Rectal smooth muscle tissue (tissue), 1 donor: ENCODE measurements around the gene CTNNA3.

Experiments used
- H3K27ac ChIP-seq: one replicate; pipeline ENCODE4 v1.7.0; 2013; ENCODE audit warnings: low read depth, low read length, inconsistent platforms
- H3K27me3 ChIP-seq: one replicate; pipeline ENCODE4 v1.7.0; 2013; ENCODE audit warnings: low read length; ENCODE audit not compliant: control insufficient read depth, insufficient read depth
- H3K36me3 ChIP-seq: one replicate; pipeline ENCODE4 v1.7.0; 2013; ENCODE audit warnings: low read length; ENCODE audit not compliant: control insufficient read depth, insufficient read depth
- H3K4me1 ChIP-seq: one replicate; pipeline ENCODE4 v1.7.0; 2013; ENCODE audit warnings: low read length; ENCODE audit not compliant: control insufficient read depth, insufficient read depth
- H3K4me3 ChIP-seq: one replicate; pipeline ENCODE4 v1.7.0; 2013; ENCODE audit warnings: low read length
- H3K9ac ChIP-seq: one replicate; pipeline ENCODE4 v1.7.0; 2013; ENCODE audit warnings: low read length

CTNNA3 gene

DNA sequence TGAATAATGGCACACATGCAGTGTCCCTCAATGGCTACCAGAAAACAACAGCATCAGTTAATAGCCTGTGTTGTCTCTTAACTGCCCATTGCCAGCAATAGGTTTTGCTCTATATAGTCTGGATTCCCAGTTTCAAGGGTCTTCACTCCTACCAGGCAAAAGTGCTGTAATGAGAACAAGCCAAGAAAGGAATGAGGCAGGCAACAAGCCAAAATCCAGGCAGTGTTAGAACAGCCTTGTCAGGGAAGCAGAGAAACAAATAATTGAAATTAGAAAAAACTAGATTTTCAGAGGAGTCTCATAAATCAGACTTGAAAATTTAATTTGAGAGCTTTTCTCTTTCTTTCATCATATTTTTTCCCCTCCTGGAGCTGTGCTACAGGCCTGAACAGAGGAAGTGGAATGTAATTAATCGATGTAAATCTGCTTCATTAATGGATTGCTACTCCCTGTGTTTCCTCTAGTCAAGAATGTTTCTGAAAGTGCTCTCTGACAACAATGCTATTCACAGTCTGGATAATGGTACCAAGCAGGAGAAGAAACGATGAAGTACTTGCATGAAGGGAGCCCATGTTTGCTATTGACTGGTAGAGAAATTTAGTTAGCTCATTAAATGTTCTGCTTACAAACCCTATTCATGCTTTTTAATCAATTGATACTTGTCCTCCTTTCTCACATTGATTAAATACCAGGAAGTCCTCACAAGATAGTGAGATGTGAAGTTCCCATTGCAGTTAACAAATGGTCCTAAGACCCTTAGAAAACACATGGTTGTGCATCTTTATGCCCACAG, 972.2 kb downstream of the CTNNA3 start:
- Histone ChIP-seq H3K27me3 (no peaks in the 10 kb centered on the region), H3K9ac (no peak overlapping the region), H3K36me3 (no peaks in the 10 kb centered on the region), H3K4me3 (no peak overlapping the region), H3K27ac (no peak overlapping the region), H3K4me1 (no peaks in the 10 kb centered on the region)

DNA sequence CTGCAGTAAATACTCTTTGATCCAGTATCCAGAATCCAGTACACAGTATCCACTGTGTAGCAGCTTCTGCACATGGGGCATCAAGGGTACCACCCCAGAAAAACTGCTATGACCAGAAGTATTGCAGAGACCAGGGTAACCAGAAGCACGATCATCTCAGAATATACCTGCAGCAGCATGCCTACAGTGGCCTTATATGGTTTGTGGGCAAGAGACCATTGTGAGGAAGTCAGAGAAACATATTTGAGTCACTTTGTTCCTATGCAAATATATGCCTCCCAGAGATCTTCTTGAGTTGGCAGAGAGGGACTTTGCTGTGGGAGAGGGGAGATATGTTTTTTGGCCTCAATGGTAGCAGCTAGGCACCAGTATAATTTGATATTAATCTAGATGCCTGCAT, 976.5 kb downstream of the CTNNA3 start:
- H3K4me3 ChIP-seq, result no peak overlapping the region
- no peaks in the 10 kb centered on the region for H3K4me1 ChIP-seq
- no peak overlapping the region for H3K27ac ChIP-seq
- no peaks in the 10 kb centered on the region for H3K27me3 ChIP-seq
- H3K36me3 ChIP-seq, result no peaks in the 10 kb centered on the region
- H3K9ac ChIP-seq, result no peak overlapping the region

DNA sequence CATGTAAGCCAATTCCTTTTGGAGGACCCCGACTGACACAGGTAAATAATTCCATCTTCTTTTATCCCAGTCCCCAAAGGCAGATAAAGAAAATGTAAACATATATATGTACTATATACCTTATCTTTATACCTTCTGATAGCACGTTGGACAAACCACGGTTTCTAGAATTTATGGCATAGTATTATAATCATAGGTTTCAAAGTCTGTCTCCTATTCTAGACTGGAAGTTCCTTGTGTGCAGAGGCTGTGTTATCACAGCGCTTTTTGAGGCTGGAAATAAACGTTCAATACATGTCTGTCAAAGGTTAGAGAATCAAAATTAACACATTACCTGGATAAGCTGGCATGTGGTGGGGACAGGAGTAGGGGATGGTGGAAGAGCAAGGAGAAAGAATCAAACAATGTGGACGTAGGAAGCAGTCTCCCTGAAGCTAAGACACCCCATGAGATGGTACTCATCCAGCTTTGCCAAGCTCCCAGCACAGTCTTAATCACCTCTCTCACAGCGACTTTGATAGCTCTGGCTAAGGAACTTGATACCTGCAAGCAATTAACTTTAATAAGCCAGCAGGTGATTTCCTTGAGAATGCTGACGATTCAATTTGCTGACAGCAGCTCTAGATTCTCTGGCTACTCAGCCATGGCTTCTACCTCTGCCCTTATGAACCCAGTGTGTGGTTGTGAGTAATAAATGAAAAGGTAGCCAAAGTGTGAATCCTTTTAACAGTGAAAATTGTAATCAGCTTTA, 978.6 kb downstream of the CTNNA3 start:
- no peak overlapping the region for H3K9ac ChIP-seq
- no peaks in the 10 kb centered on the region for H3K4me1 ChIP-seq
- no peaks in the 10 kb centered on the region for H3K36me3 ChIP-seq
- no peak overlapping the region for H3K27ac ChIP-seq
- H3K4me3 ChIP-seq, result no peak overlapping the region
- no peaks in the 10 kb centered on the region for H3K27me3 ChIP-seq

DNA sequence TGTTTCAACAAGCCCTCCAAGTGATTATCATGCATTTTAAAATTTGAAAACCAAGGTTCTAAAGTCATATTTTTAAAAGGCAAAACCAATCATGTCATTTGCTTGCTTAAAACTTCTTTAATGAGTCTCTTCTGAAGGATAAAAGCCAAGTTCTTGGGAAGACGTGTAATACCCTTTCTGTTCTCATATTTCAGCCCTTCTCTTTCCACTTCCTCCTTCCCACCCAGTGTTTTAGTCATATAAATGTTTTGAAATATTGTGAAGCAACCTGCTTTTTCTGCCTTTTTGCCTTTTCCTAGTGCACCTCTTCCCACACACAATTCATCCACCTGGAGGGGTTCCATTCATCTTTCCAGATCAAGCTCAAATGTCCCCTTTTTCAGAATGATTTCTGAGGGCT, 981.3 kb downstream of the CTNNA3 start:
- Histone ChIP-seq H3K36me3 (no peaks in the 10 kb centered on the region), H3K9ac (no peak overlapping the region), H3K4me3 (no peak overlapping the region), H3K27me3 (no peaks in the 10 kb centered on the region), H3K4me1 (no peaks in the 10 kb centered on the region), H3K27ac (no peak overlapping the region)

DNA sequence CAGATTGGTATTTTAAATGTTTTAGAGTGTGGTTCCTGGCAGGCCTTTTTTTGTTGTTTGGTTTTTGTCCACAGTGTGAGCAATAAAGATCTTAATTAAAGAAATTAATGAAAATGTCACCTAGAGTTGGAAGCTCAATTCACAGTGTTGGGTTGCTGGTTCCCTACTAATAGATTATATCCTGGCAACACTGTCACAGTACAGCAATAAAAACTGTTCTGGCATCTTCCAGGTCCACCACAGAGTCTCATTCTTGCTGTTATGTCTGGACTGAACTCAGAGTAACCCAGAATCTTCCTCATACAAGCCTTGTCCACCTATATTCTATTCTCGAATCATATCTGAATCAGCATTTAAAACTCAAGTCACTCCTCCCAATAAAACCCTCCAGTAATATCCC, 982.6 kb downstream of the CTNNA3 start:
- H3K4me3 ChIP-seq, result no peak overlapping the region
- no peaks in the 10 kb centered on the region for H3K27me3 ChIP-seq
- no peak overlapping the region for H3K27ac ChIP-seq
- no peaks in the 10 kb centered on the region for H3K4me1 ChIP-seq
- H3K9ac ChIP-seq, result no peak overlapping the region
- H3K36me3 ChIP-seq, result no peaks in the 10 kb centered on the region

DNA sequence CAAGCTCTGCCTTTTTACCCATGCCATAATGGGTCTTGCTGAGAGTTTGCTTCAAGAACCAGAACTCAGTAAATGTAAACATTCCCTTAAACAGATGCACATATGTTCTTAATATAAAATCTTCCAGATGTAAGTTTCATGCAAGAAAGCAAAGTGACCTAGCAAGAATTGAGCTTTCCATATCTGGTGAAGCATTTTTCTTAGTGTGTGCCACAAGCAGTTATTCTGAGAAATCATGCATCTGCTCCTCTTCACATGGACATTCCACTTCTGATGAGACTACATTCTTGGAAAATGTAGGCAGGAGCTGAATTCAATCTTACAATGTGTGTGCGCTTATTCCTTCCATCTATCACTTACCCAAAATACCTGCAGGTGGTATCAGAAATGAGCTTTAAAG, 997.9 kb downstream of the CTNNA3 start:
- Histone ChIP-seq H3K4me3 (no peak overlapping the region), H3K27me3 (no peaks in the 10 kb centered on the region), H3K9ac (no peak overlapping the region), H3K27ac (no peak overlapping the region), H3K36me3 (no peaks in the 10 kb centered on the region), H3K4me1 (no peaks in the 10 kb centered on the region)

DNA sequence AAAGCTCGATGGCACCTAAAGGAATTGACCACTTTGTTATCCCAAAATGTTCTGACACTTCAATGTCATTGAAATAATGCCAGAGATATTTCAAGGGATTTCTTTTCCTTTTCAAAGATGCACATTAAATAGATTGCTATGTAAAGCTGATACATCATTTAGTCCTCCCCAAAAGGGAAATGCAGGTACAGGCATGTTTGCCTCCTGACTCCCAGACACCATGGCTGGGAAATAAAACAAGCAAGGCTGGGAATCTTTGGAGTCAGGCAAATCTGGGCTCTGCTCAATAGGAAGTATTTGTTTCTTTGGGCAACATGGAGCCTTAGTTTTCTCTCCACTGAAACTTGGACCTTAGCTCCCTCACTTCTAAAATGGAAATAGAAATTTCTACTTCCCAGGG, 1000.9 kb downstream of the CTNNA3 start:
- Histone ChIP-seq H3K4me3 (no peak overlapping the region), H3K4me1 (no peaks in the 10 kb centered on the region), H3K27ac (no peak overlapping the region), H3K36me3 (no peaks in the 10 kb centered on the region), H3K9ac (no peak overlapping the region), H3K27me3 (no peaks in the 10 kb centered on the region)

DNA sequence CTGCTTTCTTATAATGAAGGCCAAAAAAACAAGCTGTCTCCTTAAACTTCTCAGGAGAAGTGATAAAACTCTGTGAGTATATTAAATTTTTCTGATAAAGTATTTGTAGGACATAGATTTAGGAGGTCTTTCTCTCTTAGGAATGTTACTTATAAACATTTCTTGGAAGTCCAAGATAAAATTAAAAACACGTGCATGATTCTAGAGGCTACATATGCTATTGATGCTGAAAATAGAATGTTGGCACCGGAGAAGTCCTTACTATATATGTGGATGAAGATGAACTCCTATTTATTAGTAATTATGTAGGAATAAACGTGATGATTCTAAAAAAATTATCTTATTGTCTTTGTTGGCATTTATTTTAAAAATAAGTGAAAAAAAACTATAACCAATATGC, 1011.4 kb downstream of the CTNNA3 start:
- no peaks in the 10 kb centered on the region for H3K4me1 ChIP-seq
- H3K4me3 ChIP-seq, result no peak overlapping the region
- no peak overlapping the region for H3K27ac ChIP-seq
- no peaks in the 10 kb centered on the region for H3K36me3 ChIP-seq
- no peaks in the 10 kb centered on the region for H3K27me3 ChIP-seq
- no peak overlapping the region for H3K9ac ChIP-seq

DNA sequence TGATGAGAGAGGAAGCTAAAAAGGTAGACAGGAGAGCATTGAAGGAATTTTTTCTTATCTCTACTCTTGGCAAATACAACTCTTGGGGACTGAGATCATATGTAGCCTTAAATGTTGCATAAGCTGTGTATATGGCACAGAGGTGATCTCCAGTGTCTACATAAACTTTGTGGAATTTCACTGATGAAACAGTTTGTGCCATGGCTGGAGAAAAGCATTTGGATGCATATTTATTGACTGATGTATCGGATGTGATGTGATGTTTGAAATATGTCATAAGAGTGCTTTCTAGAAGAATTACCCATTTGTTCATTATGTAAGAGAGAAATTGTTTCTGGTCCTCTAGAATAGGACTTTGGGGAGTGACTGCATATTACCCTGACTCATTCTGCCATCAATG, 1015.1 kb downstream of the CTNNA3 start:
- Histone ChIP-seq H3K27me3 (no peaks in the 10 kb centered on the region), H3K9ac (no peak overlapping the region), H3K27ac (no peak overlapping the region)

DNA sequence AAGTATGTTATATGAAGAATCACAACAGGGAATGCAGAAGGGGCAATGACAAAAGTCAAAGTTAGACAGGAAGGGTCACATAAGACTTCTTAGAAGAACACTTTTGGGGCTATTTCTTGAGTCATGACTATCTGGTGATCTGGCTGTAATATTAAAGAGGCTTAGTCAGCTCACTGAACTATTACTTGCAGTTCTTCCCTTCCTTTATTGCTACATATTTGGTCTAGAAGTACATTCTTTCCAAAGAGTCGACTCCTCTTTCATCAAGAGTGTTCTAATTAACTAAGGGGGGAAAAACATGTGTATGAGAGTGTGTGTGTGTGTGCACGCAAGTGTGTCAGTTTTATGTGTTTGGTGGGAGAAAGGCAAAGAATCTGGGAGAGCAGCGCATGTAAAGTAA, 1017.5 kb downstream of the CTNNA3 start:
- H3K4me1 ChIP-seq, result no peaks in the 10 kb centered on the region
- no peak overlapping the region for H3K4me3 ChIP-seq
- H3K27ac ChIP-seq, result no peak overlapping the region
- H3K36me3 ChIP-seq, result no peaks in the 10 kb centered on the region
- H3K27me3 ChIP-seq, result no peaks in the 10 kb centered on the region
- H3K9ac ChIP-seq, result no peak overlapping the region

More for the DNA sequence above, 1015.1 kb downstream of the CTNNA3 start:
- no peak overlapping the region for H3K4me3 ChIP-seq
- H3K4me1 ChIP-seq, result no peaks in the 10 kb centered on the region
- H3K36me3 ChIP-seq, result no peaks in the 10 kb centered on the region

DNA sequence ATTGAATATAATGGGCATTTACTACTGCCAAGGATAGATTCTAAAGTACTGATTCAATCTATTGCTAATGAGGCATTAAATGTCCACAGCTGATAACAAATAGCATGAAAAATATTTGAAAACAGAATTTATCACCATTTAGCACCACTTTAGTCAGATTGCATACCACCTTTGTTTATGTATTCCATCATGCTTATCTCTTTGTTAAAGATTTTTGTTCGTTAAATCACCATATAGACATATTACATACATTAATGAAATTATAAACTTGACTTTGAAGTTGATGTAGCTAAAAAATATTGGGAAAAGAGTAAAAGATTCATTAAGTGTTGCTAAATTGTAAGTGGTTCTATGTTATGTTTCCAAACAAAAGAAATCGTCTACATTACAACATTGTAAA, 1022.9 kb downstream of the CTNNA3 start:
- Histone ChIP-seq H3K4me3 (no peak overlapping the region), H3K4me1 (no peaks in the 10 kb centered on the region), H3K27ac (no peak overlapping the region), H3K27me3 (no peaks in the 10 kb centered on the region), H3K9ac (no peak overlapping the region), H3K36me3 (no peaks in the 10 kb centered on the region)

DNA sequence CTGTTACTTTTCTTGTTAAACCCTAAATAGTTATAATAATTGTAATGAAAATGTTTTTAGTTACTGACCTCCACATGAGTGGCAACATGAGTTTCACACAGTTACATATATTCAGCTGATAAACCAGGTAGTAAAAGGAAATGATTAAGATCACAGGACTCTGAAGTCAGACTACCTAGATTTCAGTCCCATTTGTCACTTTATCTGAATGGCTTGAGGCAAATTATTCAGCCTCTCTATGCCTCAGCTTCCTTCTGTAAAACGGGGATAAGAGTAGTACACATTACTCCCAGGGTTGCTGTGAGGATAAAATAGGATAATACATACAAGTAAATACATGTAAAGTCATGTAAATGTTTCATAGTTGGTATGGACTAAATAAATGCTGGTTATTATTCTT, 1024.4 kb downstream of the CTNNA3 start:
- H3K4me3 ChIP-seq, result no peak overlapping the region
- H3K36me3 ChIP-seq, result no peaks in the 10 kb centered on the region
- no peak overlapping the region for H3K27ac ChIP-seq
- no peaks in the 10 kb centered on the region for H3K27me3 ChIP-seq
- H3K9ac ChIP-seq, result no peak overlapping the region
- H3K4me1 ChIP-seq, result no peaks in the 10 kb centered on the region

DNA sequence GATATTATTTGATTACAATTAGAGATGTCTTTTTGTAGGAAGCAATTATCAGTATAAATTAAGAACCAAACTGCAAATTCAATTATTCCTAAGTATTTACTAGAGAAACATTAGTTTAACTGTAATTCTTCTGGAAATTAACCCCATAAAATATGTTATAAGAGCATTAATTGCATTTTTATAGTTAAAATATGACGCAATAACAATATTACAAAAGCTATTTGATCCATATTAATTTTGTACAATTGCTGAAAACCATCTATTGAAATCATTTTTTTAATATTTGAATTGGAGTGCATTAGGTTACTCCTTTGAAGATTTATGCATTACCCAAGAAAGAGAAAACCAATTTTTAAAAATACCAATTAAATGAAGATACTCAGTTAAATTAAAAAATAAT, 1024.9 kb downstream of the CTNNA3 start:
- no peaks in the 10 kb centered on the region for H3K36me3 ChIP-seq
- no peak overlapping the region for H3K4me3 ChIP-seq
- no peaks in the 10 kb centered on the region for H3K27me3 ChIP-seq
- H3K4me1 ChIP-seq, result no peaks in the 10 kb centered on the region
- no peak overlapping the region for H3K9ac ChIP-seq
- H3K27ac ChIP-seq, result no peak overlapping the region
